HG02840 (cell line): ENCODE results near the gene GOLT1B.
"Not testable (repeated sequence)": the region's sequence is repeated elsewhere in the genome, so short reads cannot be mapped to it uniquely, and the experiment has no call there.

ENCODE experiments used
- ATAC-seq: cut with Tn5 transposase; IDR thresholded peaks from one replicate; pipeline ENCODE4 v1.9.1; 2021; ENCODE audit warnings: mild to moderate bottlenecking, moderate library complexity, moderate number of reproducible peaks; ENCODE audit not compliant: unreplicated experiment, low FRiP score

Gene GOLT1B

GRCh38 chr12:21501258-21502163 is at the start of gene GOLT1B, which contains the start of gene RECQL:
Gene GOLT1B, plus strand, starts transcription at chr12:21501789. Its CDS starts 135 bp downstream, at chr12:21501924.
Gene RECQL, minus strand, starts transcription at chr12:21501635. Its CDS starts 2,065 bp downstream, at chr12:21499570.
- ATAC-seq: peak; percentile 99

DNA sequence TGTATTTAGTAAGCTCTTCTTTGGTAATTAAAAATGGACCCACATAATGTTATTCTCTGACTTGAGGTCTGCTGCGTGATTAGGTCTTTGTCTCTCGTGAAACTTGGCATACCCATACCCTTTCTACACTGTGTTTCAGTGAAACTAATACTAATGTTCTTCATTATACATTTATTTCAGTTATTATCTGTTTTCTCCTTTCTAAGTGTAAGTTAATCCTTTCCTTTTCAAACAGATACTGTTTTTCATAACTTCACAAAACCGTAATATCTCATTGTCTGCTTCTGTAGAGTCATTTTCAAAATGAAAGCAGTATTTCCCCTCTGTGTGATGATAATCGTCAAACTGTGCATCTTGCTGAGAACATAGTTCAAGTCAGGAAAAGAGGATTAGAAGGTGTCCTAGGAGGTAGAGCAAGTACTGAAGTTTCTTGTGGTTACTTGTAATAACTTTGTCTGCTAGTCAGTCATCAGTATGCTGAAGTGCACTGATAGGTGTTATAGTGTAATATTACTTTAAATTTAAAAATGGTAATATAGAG is 48.2 kb upstream of the GOLT1B start:
- no peak for ATAC-seq

GRCh38 chr12:21456291-21456780 is 45.3 kb upstream of the GOLT1B start:
- ATAC-seq: no peak

- no peak for ATAC-seq
Observed at GRCh38 chr12:21459474-21459873, 42.1 kb upstream of the GOLT1B start.

DNA sequence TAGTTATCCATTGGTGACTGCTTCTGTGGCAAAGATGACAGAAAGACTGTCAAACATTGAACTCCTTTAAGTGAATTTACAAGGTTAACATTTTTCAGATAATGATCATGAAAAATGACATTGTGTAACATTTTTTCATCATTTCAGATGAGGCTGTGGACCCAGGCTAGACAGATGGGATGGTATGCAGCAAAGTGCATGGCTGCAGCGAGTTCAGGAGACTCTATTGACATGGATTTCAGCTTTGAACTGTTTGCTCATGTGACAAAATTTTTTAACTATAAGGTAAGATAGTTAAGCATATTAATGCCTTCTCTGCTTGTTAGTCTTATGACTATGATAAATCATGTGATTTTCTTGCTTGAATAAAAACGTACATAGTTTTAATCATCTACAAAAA is 34.3 kb upstream of the GOLT1B start:
- ATAC-seq: not testable (repeated sequence)

GRCh38 chr12:21471294-21471693 is 30.3 kb upstream of the GOLT1B start:
- ATAC-seq: no peak

GRCh38 chr12:21472197-21472823 is 29.3 kb upstream of the GOLT1B start:
- no peak for ATAC-seq

GRCh38 chr12:21475552-21475951 is 26.0 kb upstream of the GOLT1B start:
- no peak for ATAC-seq

- ATAC-seq: no peak
Observed at GRCh38 chr12:21476949-21477348, 24.6 kb upstream of the GOLT1B start.

- ATAC-seq: no peak
Observed at GRCh38 chr12:21478756-21479455, 22.7 kb upstream of the GOLT1B start.

GRCh38 chr12:21483531-21483930 is 18.1 kb upstream of the GOLT1B start:
- ATAC-seq: no peak

DNA sequence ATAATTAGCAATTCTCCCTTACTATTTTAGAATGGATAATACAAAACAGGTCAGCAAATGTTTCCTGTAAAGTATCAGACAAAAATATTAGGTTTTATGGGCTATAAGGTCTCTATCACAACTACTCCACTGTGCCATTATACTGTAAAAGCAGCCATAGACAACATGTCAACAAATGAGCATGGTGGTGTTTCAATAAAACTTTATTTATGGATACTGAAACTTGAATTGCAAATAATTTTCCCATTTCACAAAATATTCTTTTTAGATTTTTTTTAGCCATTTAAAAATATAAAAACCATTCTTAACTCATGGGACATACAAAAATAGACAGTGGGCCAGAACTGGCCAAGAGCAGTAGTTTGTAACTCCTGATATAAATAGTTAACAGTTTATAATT is 15.6 kb upstream of the GOLT1B start:
- no peak for ATAC-seq

GRCh38 chr12:21499765-21500164 is 1.8 kb upstream of the GOLT1B start:
- ATAC-seq: no peak

GRCh38 chr12:21500786-21501257 is 767 bp upstream of the GOLT1B start:
- ATAC-seq: no peak

DNA sequence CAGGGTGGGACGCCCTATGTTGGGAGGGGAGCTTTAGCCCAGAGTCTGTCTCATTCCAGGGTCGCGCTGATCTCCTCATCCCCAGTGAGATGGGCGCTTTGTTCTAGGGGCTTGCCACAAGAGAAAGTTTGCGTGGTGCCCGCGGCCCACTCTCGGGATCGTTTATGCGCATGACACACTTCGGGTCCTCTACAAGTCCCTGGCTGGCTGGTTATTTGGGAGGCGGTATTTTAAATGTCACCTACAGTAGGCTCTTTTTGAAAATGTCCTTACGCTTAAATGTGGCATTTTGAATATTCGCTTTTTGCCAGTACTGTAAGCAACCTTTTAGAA is 541 bp downstream of the GOLT1B start:
- no peak for ATAC-seq

DNA sequence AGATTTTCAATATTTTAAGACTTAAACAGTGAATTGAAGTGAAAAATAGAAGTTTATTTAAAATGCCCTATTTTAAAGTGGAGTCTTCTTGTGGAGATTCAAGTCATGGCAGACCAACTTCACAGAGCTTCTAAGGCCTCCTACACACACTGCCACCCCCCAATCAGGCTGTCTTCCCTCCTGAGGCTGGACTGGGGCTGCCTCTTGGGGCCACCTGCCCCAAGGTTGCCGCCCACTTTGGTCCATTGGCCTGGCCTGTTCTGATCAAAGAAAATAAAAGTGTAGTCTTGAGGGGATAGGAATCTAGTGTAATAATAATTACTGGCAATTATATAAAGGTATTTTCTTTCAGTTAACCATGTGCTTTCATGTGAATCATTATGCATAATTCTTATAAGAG is 1.3 kb downstream of the GOLT1B start:
- ATAC-seq: no peak

- ATAC-seq: no peak
Observed at GRCh38 chr12:21505888-21506287, 4.3 kb downstream of the GOLT1B start.

- ATAC-seq: no peak
Observed at GRCh38 chr12:21507849-21508248, 6.3 kb downstream of the GOLT1B start.

GRCh38 chr12:21509768-21510167 is 8.2 kb downstream of the GOLT1B start:
- peak; percentile 89 for ATAC-seq

DNA sequence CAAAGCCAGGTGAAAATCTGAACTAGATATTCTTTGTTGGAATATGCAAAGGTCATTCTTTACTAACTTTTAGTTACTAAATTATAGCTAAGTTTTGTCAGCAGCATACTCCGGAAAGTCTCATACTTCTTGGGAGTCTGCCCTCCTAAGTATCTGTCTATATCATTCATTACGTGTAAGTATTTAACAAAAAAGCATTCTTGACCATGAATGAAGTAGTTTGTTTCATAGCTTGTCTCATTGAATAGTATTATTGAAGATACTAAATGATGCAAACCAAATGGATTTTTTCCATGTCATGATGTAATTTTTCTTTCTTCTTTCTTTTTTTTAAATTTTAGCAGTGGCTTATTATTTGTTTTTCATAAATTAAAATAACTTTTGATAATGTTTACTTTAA is 14.7 kb downstream of the GOLT1B start:
- ATAC-seq: no peak

DNA sequence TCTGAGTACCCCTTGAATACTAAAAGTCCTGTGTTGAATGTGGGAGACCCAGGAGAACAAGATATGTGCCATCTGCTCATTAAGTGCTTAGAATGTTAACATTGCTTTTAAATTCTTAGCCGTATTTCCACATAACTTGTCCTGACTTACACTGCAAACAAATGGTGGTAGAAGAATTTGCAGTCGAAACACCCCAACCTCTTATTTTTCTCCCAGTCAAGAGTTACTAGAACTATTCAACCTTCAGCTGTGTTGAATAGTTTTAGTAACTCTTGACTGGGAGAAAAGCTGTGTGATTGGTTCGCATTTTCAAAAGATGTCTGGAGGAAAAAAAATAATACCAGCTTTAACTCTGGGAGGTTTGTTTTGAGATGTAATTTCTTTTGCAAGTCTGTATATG is 16.9 kb downstream of the GOLT1B start:
- no peak for ATAC-seq
